HG02852 (cell line): Measurements from ENCODE around the gene FAM13C.

Source experiments
- ATAC-seq: cut with Tn5 transposase; IDR thresholded peaks from one replicate; pipeline ENCODE4 v1.9.1; 2021; ENCODE audit warnings: mild to moderate bottlenecking, moderate library complexity; ENCODE audit not compliant: unreplicated experiment

FAM13C gene

GRCh38 chr10:59362959-59363381 is 621 bp upstream of the FAM13C start:
- ATAC-seq: no peak

GRCh38 chr10:59361663-59362143 is 646 bp downstream of the FAM13C start:
- ATAC-seq: no peak

- ATAC-seq: no peak
These were observed 1.5 kb downstream of the FAM13C start for GRCh38 chr10:59360605-59361405.

- no peak for ATAC-seq
These were observed 3.8 kb downstream of the FAM13C start for GRCh38 chr10:59358576-59358975.

GRCh38 chr10:59354434-59354833 is 7.9 kb downstream of the FAM13C start:
- no peak for ATAC-seq

GRCh38 chr10:59350558-59350957 is 11.8 kb downstream of the FAM13C start:
- ATAC-seq: no peak

GRCh38 chr10:59346321-59346720 is 16.0 kb downstream of the FAM13C start:
- ATAC-seq: no peak

GRCh38 chr10:59342723-59343122 is 19.6 kb downstream of the FAM13C start:
- no peak for ATAC-seq

- ATAC-seq: no peak
These were observed 20.3 kb downstream of the FAM13C start for GRCh38 chr10:59342000-59342399.

GRCh38 chr10:59340285-59340684 is 22.1 kb downstream of the FAM13C start:
- no peak for ATAC-seq

- no peak for ATAC-seq
These were observed 23.0 kb downstream of the FAM13C start for GRCh38 chr10:59339351-59339750.

- ATAC-seq: no peak
These were observed 25.1 kb downstream of the FAM13C start for GRCh38 chr10:59337201-59337652.

GRCh38 chr10:59336632-59337031 is 25.7 kb downstream of the FAM13C start:
- no peak for ATAC-seq

GRCh38 chr10:59335497-59335896 is 26.9 kb downstream of the FAM13C start:
- ATAC-seq: no peak

- no peak for ATAC-seq
These were observed 28.6 kb downstream of the FAM13C start for GRCh38 chr10:59333701-59334100.

- no peak for ATAC-seq
These were observed 29.8 kb downstream of the FAM13C start for GRCh38 chr10:59332581-59332980.

GRCh38 chr10:59331661-59332060 is 30.7 kb downstream of the FAM13C start:
- ATAC-seq: no peak

- ATAC-seq: no peak
These were observed 37.2 kb downstream of the FAM13C start for GRCh38 chr10:59325116-59325515.

GRCh38 chr10:59324597-59324996 is 37.8 kb downstream of the FAM13C start:
- no peak for ATAC-seq

GRCh38 chr10:59323831-59324401 is 38.4 kb downstream of the FAM13C start:
- ATAC-seq: no peak

- no peak for ATAC-seq
These were observed 39.3 kb downstream of the FAM13C start for GRCh38 chr10:59323036-59323459.

- no peak for ATAC-seq
These were observed 40.2 kb downstream of the FAM13C start for GRCh38 chr10:59322131-59322530.
